Measurements from ENCODE around the gene SLIT3.

Gene SLIT3

GRCh38 chr5:168820874-168821273 lies 480.1 kb downstream of the SLIT3 start (continued):
- TF ChIP-seq TSHZ2 (CRISPR knock-in tag; IDR thresholded peaks at IDR 0.05) (no peak), PPARA (CRISPR knock-in tag; IDR thresholded peaks at IDR 0.05; ENCODE audit: borderline replicate concordance) (no peak), PATZ1 (CRISPR knock-in tag; IDR thresholded peaks at IDR 0.05; ENCODE audit: borderline replicate concordance) (no peak), RARB (CRISPR knock-in tag; IDR thresholded peaks at IDR 0.05) (no peak), ZFP30 (CRISPR knock-in tag; IDR thresholded peaks at IDR 0.05) (no peak), ESRRG (CRISPR knock-in tag; IDR thresholded peaks at IDR 0.05) (no peak), POU6F1 (CRISPR knock-in tag; IDR thresholded peaks at IDR 0.05; ENCODE audit: borderline replicate concordance, low read depth) (no peak), TCF4 (CRISPR knock-in tag; IDR thresholded peaks at IDR 0.05; ENCODE audit: borderline replicate concordance) (no peak), ISL1 (CRISPR knock-in tag; IDR thresholded peaks at IDR 0.05) (no peak)

GRCh38 chr5:168819004-168819621 lies 481.8 kb downstream of the SLIT3 start:
- TF ChIP-seq RARB (CRISPR knock-in tag; IDR thresholded peaks at IDR 0.05): no peak
- no peak for TF ChIP-seq ZFP30 (CRISPR knock-in tag; IDR thresholded peaks at IDR 0.05)
- no peak for ATAC-seq

GRCh38 chr5:168818558-168818957 lies 482.4 kb downstream of the SLIT3 start:
- no peak for ATAC-seq
- TF ChIP-seq CSRNP3 (CRISPR knock-in tag; IDR thresholded peaks at IDR 0.05) (no peak), TCF4 (CRISPR knock-in tag; IDR thresholded peaks at IDR 0.05; ENCODE audit: borderline replicate concordance) (no peak), ESRRG (CRISPR knock-in tag; IDR thresholded peaks at IDR 0.05) (no peak), ZNF8 (CRISPR knock-in tag; IDR thresholded peaks at IDR 0.05) (no peak), BACH2 (CRISPR knock-in tag; IDR thresholded peaks at IDR 0.05; ENCODE audit: borderline replicate concordance) (no peak), ARNTL (CRISPR knock-in tag; IDR thresholded peaks at IDR 0.05; ENCODE audit: borderline replicate concordance, low read depth) (no peak), ZNF565 (CRISPR knock-in tag; conservative IDR thresholded peaks at IDR 0.05; ENCODE audit: low read depth) (no peak), POU6F1 (CRISPR knock-in tag; IDR thresholded peaks at IDR 0.05; ENCODE audit: borderline replicate concordance, low read depth) (no peak), ZNF70 (CRISPR knock-in tag; IDR thresholded peaks at IDR 0.05) (no peak), GLIS3 (CRISPR knock-in tag; IDR thresholded peaks at IDR 0.05) (no peak)

- ATAC-seq: no peak
- TF ChIP-seq BACH2 (CRISPR knock-in tag; IDR thresholded peaks at IDR 0.05; ENCODE audit: borderline replicate concordance): no peak
- no peak for TF ChIP-seq ZFP30 (CRISPR knock-in tag; IDR thresholded peaks at IDR 0.05)
- no peak for TF ChIP-seq ZFP3 (CRISPR knock-in tag; IDR thresholded peaks at IDR 0.05)
- TF ChIP-seq TSHZ2 (CRISPR knock-in tag; IDR thresholded peaks at IDR 0.05): no peak
- TF ChIP-seq ARNTL (CRISPR knock-in tag; IDR thresholded peaks at IDR 0.05; ENCODE audit: borderline replicate concordance, low read depth): no peak
- no peak for TF ChIP-seq ZC3H10 (CRISPR knock-in tag; IDR thresholded peaks at IDR 0.05)
- no peak for TF ChIP-seq TOX (CRISPR knock-in tag; IDR thresholded peaks at IDR 0.05; ENCODE audit: borderline replicate concordance)
Observed at GRCh38 chr5:168817591-168817990, 483.3 kb downstream of the SLIT3 start.

All from SK-N-SH treated with all-trans-retinoic acid at 6 μM for 48 hours (cell line).